Subcutaneous abdominal adipose tissue (tissue), 5 donors: ENCODE results near the gene MOCS3.

Experiments used
- H3K27ac ChIP-seq: one replicate; pipeline ENCODE4 v1.7.0; 2013; ENCODE audit warnings: low read depth, mild to moderate bottlenecking, inconsistent platforms, low read length, moderate library complexity
- H3K27me3 ChIP-seq, 5 donors: one replicate each; pipeline ENCODE4 v1.7.0; 2013; ENCODE audit warnings: low read length in 5 of 5, inconsistent platforms in 1 of 5; ENCODE audit not compliant: control insufficient read depth in 5 of 5, insufficient read depth in 4 of 5
- H3K36me3 ChIP-seq, 5 donors: one replicate each; pipeline ENCODE4 v1.7.0; 2013; ENCODE audit warnings: low read length in 5 of 5; ENCODE audit not compliant: control insufficient read depth in 5 of 5, insufficient read depth in 5 of 5
- H3K4me1 ChIP-seq, 5 donors: one replicate each; pipeline ENCODE4 v1.7.0; 2013; ENCODE audit warnings: low read length in 5 of 5, mild to moderate bottlenecking in 3 of 5, moderate library complexity in 1 of 5; ENCODE audit not compliant: control insufficient read depth in 5 of 5, insufficient read depth in 5 of 5
- H3K4me3 ChIP-seq, 5 donors: one replicate each; pipeline ENCODE4 v1.7.0; 2013; ENCODE audit warnings: low read length in 5 of 5, low read depth in 1 of 5
- H3K9ac ChIP-seq, 5 donors: one replicate each; pipeline ENCODE4 v1.7.0; 2013; ENCODE audit warnings: low read length in 5 of 5, mild to moderate bottlenecking in 4 of 5, moderate library complexity in 3 of 5
- H3K9me3 ChIP-seq, 5 donors: one replicate each; pipeline ENCODE4 v1.7.0; 2013; ENCODE audit warnings: low read length in 5 of 5; ENCODE audit not compliant: control insufficient read depth in 5 of 5
- donor health status: healthy.
- donor health status: healthy.
- donor health status: healthy.
- donor health status: healthy.
- donor health status: healthy.

The MOCS3 gene

GRCh38 chr20:50958615-50959542 is at the start of gene MOCS3:
MOCS3 (plus strand) TSS chr20:50958818; CDS start chr20:50958843, 25 bp downstream.
- Histone ChIP-seq H3K9me3 (no peaks in the 10 kb centered on the region), H3K27ac (peak within 1 kb of the TSS; percentile 98), H3K9ac (peak within 1 kb of the TSS; percentile 95 to 98 (median 98)), H3K36me3 (peaks cover 0 to 13% (median 9%) of the 10 kb centered on the region in 5 donors), H3K4me3 (peak within 1 kb of the TSS; percentile 96 to 99 (median 99)), H3K4me1 (peaks cover 14 to 44% (median 32%) of the 10 kb centered on the region in 5 donors), H3K27me3 (no peaks in the 10 kb centered on the region)

- H3K9ac ChIP-seq, result no peak overlapping the region
- peaks cover 0 to 3% (median 0%) of the 10 kb centered on the region in 5 donors for H3K36me3 ChIP-seq
- no peaks in the 10 kb centered on the region for H3K27me3 ChIP-seq
- no peak overlapping the region for H3K27ac ChIP-seq
- H3K9me3 ChIP-seq, result no peaks in the 10 kb centered on the region
- H3K4me3 ChIP-seq, result no peak overlapping the region
- peaks cover 2 to 25% (median 18%) of the 10 kb centered on the region in 5 donors for H3K4me1 ChIP-seq
Observed at GRCh38 chr20:50909413-50909812, 49.2 kb upstream of the MOCS3 start.

GRCh38 chr20:50911030-50911429 is 47.6 kb upstream of the MOCS3 start:
- Histone ChIP-seq H3K27me3 (no peaks in the 10 kb centered on the region), H3K36me3 (peaks cover 0 to 3% (median 0%) of the 10 kb centered on the region in 5 donors), H3K4me3 (no peak overlapping the region), H3K27ac (no peak overlapping the region), H3K4me1 (peaks cover 2 to 29% (median 23%) of the 10 kb centered on the region in 5 donors), H3K9ac (no peak overlapping the region), H3K9me3 (no peaks in the 10 kb centered on the region)

- H3K27me3 ChIP-seq, result no peaks in the 10 kb centered on the region
- no peak overlapping the region for H3K27ac ChIP-seq
- no peaks in the 10 kb centered on the region for H3K9me3 ChIP-seq
- peaks cover 2 to 34% (median 29%) of the 10 kb centered on the region in 5 donors for H3K4me1 ChIP-seq
- no peak overlapping the region for H3K4me3 ChIP-seq
- H3K9ac ChIP-seq, result no peak overlapping the region
- H3K36me3 ChIP-seq, result peaks cover 0 to 3% (median 0%) of the 10 kb centered on the region in 5 donors
Observed at GRCh38 chr20:50911716-50912115, 46.9 kb upstream of the MOCS3 start.

GRCh38 chr20:50913690-50914375 is 44.8 kb upstream of the MOCS3 start:
- Histone ChIP-seq H3K27me3 (no peaks in the 10 kb centered on the region), H3K9ac (no peak overlapping the region), H3K9me3 (no peaks in the 10 kb centered on the region), H3K4me3 (no peak overlapping the region), H3K4me1 (peaks cover 2 to 44% (median 42%) of the 10 kb centered on the region in 5 donors), H3K36me3 (peaks cover 0 to 3% (median 0%) of the 10 kb centered on the region in 5 donors), H3K27ac (no peak overlapping the region)

- Histone ChIP-seq H3K27me3 (no peaks in the 10 kb centered on the region), H3K4me1 (peaks cover 2 to 45% (median 36%) of the 10 kb centered on the region in 5 donors), H3K9ac (peak overlapping the region in 1 of 5 donors; percentile 32), H3K27ac (no peak overlapping the region), H3K4me3 (no peak overlapping the region), H3K9me3 (no peaks in the 10 kb centered on the region), H3K36me3 (peaks cover 0 to 3% (median 0%) of the 10 kb centered on the region in 5 donors)
Observed at GRCh38 chr20:50915424-50915823, 43.2 kb upstream of the MOCS3 start.

- no peak overlapping the region for H3K4me3 ChIP-seq
- H3K36me3 ChIP-seq, result peaks cover 0 to 3% (median 0%) of the 10 kb centered on the region in 5 donors
- no peaks in the 10 kb centered on the region for H3K9me3 ChIP-seq
- H3K27ac ChIP-seq, result no peak overlapping the region
- no peak overlapping the region for H3K9ac ChIP-seq
- no peaks in the 10 kb centered on the region for H3K27me3 ChIP-seq
- H3K4me1 ChIP-seq, result peaks cover 2 to 42% (median 32%) of the 10 kb centered on the region in 5 donors
Observed at GRCh38 chr20:50916257-50916656, 42.4 kb upstream of the MOCS3 start.

GRCh38 chr20:50916934-50917333 is 41.7 kb upstream of the MOCS3 start:
- peaks cover 0 to 38% (median 30%) of the 10 kb centered on the region in 5 donors for H3K4me1 ChIP-seq

GRCh38 chr20:50918403-50918802 is 40.2 kb upstream of the MOCS3 start:
- Histone ChIP-seq H3K27ac (no peak overlapping the region), H3K9me3 (no peaks in the 10 kb centered on the region), H3K4me3 (no peak overlapping the region), H3K36me3 (peaks cover 0 to 3% (median 0%) of the 10 kb centered on the region in 5 donors), H3K4me1 (peaks cover 0 to 49% (median 38%) of the 10 kb centered on the region in 5 donors), H3K27me3 (no peaks in the 10 kb centered on the region), H3K9ac (no peak overlapping the region)

More at GRCh38 chr20:50916934-50917333, 41.7 kb upstream of the MOCS3 start:
- Histone ChIP-seq H3K9ac (no peak overlapping the region), H3K36me3 (peaks cover 0 to 3% (median 0%) of the 10 kb centered on the region in 5 donors), H3K4me3 (no peak overlapping the region), H3K27ac (no peak overlapping the region), H3K9me3 (no peaks in the 10 kb centered on the region), H3K27me3 (no peaks in the 10 kb centered on the region)
